PC-3 (cell line): Measurements from ENCODE around the gene TFAP2A. TPM values are rescaled to one million over a fixed set of nuclear protein-coding genes. Genes with fewer than 3 reads are reported as not detected.

ENCODE experiments used
- ATAC-seq: fragments of 200-7000 bp; cut with Tn5 transposase; 2 replicates; pipeline ENCODE4 v1.9.1; 2020; ENCODE audit warnings: mild to moderate bottlenecking, moderate library complexity
- BruUV-seq: library from RNA; stranded (reverse); fragments of 400-500 nt; replicated peaks from 2 replicates; lab custom pipeline; 2021; lab: Mats Ljungman, UMichigan
- CTCF ChIA-PET: fragments of 300-600 bp; sonication (Branson Sonifier 250); formaldehyde crosslinking; loops from one replicate; lab custom pipeline; 2022; ENCODE audit warnings: antibody characterized with exemption; lab: Charles Lee
- POLR2A ChIA-PET: fragments of 300-600 bp; sonication (Branson Sonifier 250); formaldehyde crosslinking; loops from one replicate; lab custom pipeline; 2022; ENCODE audit warnings: antibody characterized with exemption; ENCODE audit not compliant: unreplicated experiment; lab: Charles Lee
- DNase-seq: peaks from one replicate; pipeline ENCODE4 v3.0.0-alpha.2; 2015
- H2AFZ ChIP-seq: fragments of 300-600 bp; sonication (generic); 2 replicates; pipeline ENCODE4 v1.6.0; 2016; ENCODE audit warnings: antibody characterized with exemption, low read length
- H3F3A ChIP-seq: fragments of 300-600 bp; sonication (generic); one replicate; pipeline ENCODE4 v1.6.0; 2017; ENCODE audit warnings: antibody characterized with exemption, low read length, control low read depth, mild to moderate bottlenecking; ENCODE audit not compliant: unreplicated experiment
- H3K27ac ChIP-seq: fragments of 300-600 bp; sonication (generic); 2 replicates; pipeline ENCODE4 v1.5.1; 2016; ENCODE audit warnings: mild to moderate bottlenecking, low read length
- H3K27me3 ChIP-seq: fragments of 300-600 bp; sonication (generic); 2 replicates; pipeline ENCODE4 v1.6.1; 2016; ENCODE audit warnings: low read length, mixed read lengths
- H3K36me3 ChIP-seq: fragments of 300-600 bp; sonication (generic); 2 replicates; pipeline ENCODE4 v1.6.1; 2016; ENCODE audit warnings: low read depth, mixed run types, low read length, mixed read lengths
- H3K4me1 ChIP-seq: fragments of 300-600 bp; sonication (generic); 2 replicates; pipeline ENCODE4 v1.5.1; 2016; ENCODE audit warnings: low read length; ENCODE audit not compliant: insufficient read depth
- H3K4me2 ChIP-seq: fragments of 300-600 bp; sonication (generic); 2 replicates; pipeline ENCODE4 v1.6.0; 2016; ENCODE audit warnings: low read length
- H3K4me3 ChIP-seq: fragments of 300-600 bp; sonication (generic); 2 replicates; pipeline ENCODE4 v1.5.1; 2016; ENCODE audit warnings: mild to moderate bottlenecking, low read length, mixed read lengths
- H3K79me2 ChIP-seq: fragments of 300-600 bp; sonication (generic); 2 replicates; pipeline ENCODE4 v1.6.1; 2017; ENCODE audit warnings: low read length, mixed read lengths
- H3K9ac ChIP-seq: fragments of 300-600 bp; sonication (generic); 2 replicates; pipeline ENCODE4 v1.6.0; 2016; ENCODE audit warnings: mild to moderate bottlenecking, low read length
- H3K9me2 ChIP-seq: fragments of 300-600 bp; sonication (generic); replicated peaks from 2 replicates; pipeline ENCODE4 v1.6.1; 2016; ENCODE audit warnings: mixed run types, low read length, mixed read lengths
- H3K9me3 ChIP-seq: fragments of 300-600 bp; sonication (generic); 2 replicates; pipeline ENCODE4 v1.6.1; 2016; ENCODE audit warnings: low read length, mixed read lengths
- H4K20me1 ChIP-seq: fragments of 300-600 bp; sonication (generic); 2 replicates; pipeline ENCODE4 v1.6.1; 2016; ENCODE audit warnings: low read length, mixed read lengths
- CTCF ChIP-seq: fragments of 300-600 bp; sonication (generic); conservative IDR thresholded peaks from 2 replicates; pipeline ENCODE4 v1.5.1; 2017; ENCODE audit warnings: antibody characterized with exemption, low read depth, mild to moderate bottlenecking, low read length
- EZH2 ChIP-seq: fragments of 300-600 bp; sonication (generic); IDR thresholded peaks from one replicate; pipeline ENCODE4 v1.6.1; 2017; ENCODE audit warnings: antibody characterized with exemption, mild to moderate bottlenecking, low read length; ENCODE audit not compliant: unreplicated experiment
- EZH2phosphoT487 ChIP-seq: fragments of 300-600 bp; sonication (generic); IDR thresholded peaks from 2 replicates; pipeline ENCODE4 v1.6.1; 2018; ENCODE audit warnings: mild to moderate bottlenecking, antibody characterized with exemption, low read length, borderline replicate concordance
- intact Hi-C: fragments of 100-400 bp; cut with micrococcal nuclease; formaldehyde crosslinking; loops from 2 replicates; pipeline ENCODE4 v1.9.0; 2023
- total RNA-seq: library from RNA; depleted of rRNA; stranded (reverse); fragments of >200 nt; gene quantifications from 2 replicates; pipeline ENCODE4 v1.2.3, GENCODE V29; 2014

The TFAP2A gene
- total RNA-seq, 1 experiment from 2014 or later = 29.4 TPM

GRCh38 chr6:10451394-10451793 is 36.5 kb upstream of the TFAP2A start:
- peak; percentile 7 for ATAC-seq
- TSS peak; percentile 98 for BruUV-seq

DNA sequence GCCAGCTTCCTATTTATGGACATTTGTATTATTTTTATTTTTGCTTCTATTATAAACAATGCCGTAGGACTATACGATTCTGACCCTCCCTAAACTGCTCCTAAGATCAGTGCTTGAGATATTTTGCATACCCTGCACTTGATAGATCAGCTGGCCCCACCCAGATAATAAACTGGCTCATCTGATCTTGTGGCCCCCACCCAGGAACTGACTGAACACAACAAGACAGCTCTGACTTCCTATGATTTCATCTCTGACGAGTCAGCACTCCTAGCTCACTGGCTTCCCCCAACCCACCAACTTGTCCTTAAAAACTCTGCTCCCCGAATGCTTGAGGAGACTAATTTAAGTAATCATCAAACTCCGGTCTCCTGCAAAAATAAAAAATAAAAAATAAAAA is 34.9 kb upstream of the TFAP2A start:
- H3F3A ChIP-seq = no peaks in the 10 kb centered on the region
- peak overlapping the region; percentile 21; the same call in 1 of the 2 replicates for H3K4me2 ChIP-seq
- H3K27ac ChIP-seq = no peak overlapping the region
- no peaks in the 10 kb centered on the region for H4K20me1 ChIP-seq
- peak; percentile 38 for DNase-seq
- TF ChIP-seq EZH2 (no peak), EZH2phosphoT487 (no peak), CTCF (no peak)
- ATAC-seq = no peak
- H3K9ac ChIP-seq = no peak overlapping the region
- no peaks in the 10 kb centered on the region for H3K36me3 ChIP-seq
- H3K9me2 ChIP-seq = no peaks in the 10 kb centered on the region
- H3K79me2 ChIP-seq = no peaks in the 10 kb centered on the region
- peaks cover 35% of the 10 kb centered on the region for H3K4me1 ChIP-seq
- H3K27me3 ChIP-seq = no peaks in the 10 kb centered on the region
- POLR2A ChIA-PET = no interaction called here
- H3K4me3 ChIP-seq = no peak overlapping the region
- intact Hi-C loops = no loop called here
- no peaks in the 10 kb centered on the region for H3K9me3 ChIP-seq
- CTCF ChIA-PET = no interaction called here
- 0 out of 2 replicates have a peak overlapping the region, but pooled peaks have one; percentile 13 for H2AFZ ChIP-seq
- no TSS peak for BruUV-seq

More at GRCh38 chr6:10451394-10451793, 36.5 kb upstream of the TFAP2A start:
- POLR2A ChIA-PET = interaction anchor here (0.7 to 1.2 kb wide), 2 partner anchors 10 to 201 kb away, joined by 3 to 13 read pairs; no protein-coding TSS in a partner anchor
- Histone ChIP-seq H3K36me3 (no peaks in the 10 kb centered on the region), H3K9me3 (no peaks in the 10 kb centered on the region), H2AFZ (peak overlapping the region; percentile 54; the same call in 1 of the 2 replicates), H3K4me3 (no peak overlapping the region), H3K4me1 (peaks cover 35% of the 10 kb centered on the region), H3K9ac (peak overlapping the region; percentile 9; the same call in 1 of the 2 replicates), H3K27me3 (no peaks in the 10 kb centered on the region), H3K79me2 (no peaks in the 10 kb centered on the region), H3F3A (no peaks in the 10 kb centered on the region), H3K27ac (peak overlapping the region; percentile 83), H3K9me2 (no peaks in the 10 kb centered on the region), H3K4me2 (peak overlapping the region; percentile 31), H4K20me1 (no peaks in the 10 kb centered on the region)
- no peak for DNase-seq
- CTCF ChIA-PET = interaction anchor here (0.7 kb wide), 1 partner anchor 14 kb away, joined by 4 read pairs; no protein-coding TSS in a partner anchor
- intact Hi-C loops = no loop called here
- TF ChIP-seq EZH2phosphoT487 = no peak
- peak; percentile 16; the same call in 1 of the 2 replicates for TF ChIP-seq CTCF

- Histone ChIP-seq H3K9me3 (no peaks in the 10 kb centered on the region), H4K20me1 (no peaks in the 10 kb centered on the region), H3K27ac (no peak overlapping the region), H3K9ac (no peak overlapping the region), H3K36me3 (no peaks in the 10 kb centered on the region), H3K79me2 (no peaks in the 10 kb centered on the region), H3K4me2 (no peak overlapping the region), H3K4me3 (no peak overlapping the region), H2AFZ (no peak overlapping the region), H3K4me1 (peaks cover 34% of the 10 kb centered on the region), H3K27me3 (no peaks in the 10 kb centered on the region), H3K9me2 (no peaks in the 10 kb centered on the region), H3F3A (no peaks in the 10 kb centered on the region)
- no TSS peak for BruUV-seq
- intact Hi-C loops = no loop called here
- POLR2A ChIA-PET = no interaction called here
- TF ChIP-seq EZH2phosphoT487 (no peak), EZH2 (no peak), CTCF (no peak)
- DNase-seq (no peak), ATAC-seq (no peak)
- CTCF ChIA-PET = no interaction called here
These were observed 33.2 kb upstream of the TFAP2A start for GRCh38 chr6:10448096-10448495.
